DMS114 treated with DMSO at 0.1 percent for 48 hours (cell line): Measurements from ENCODE around the gene TCF12.

ENCODE experiments used
- DNase-seq: peaks from one replicate; lab custom pipeline; 2025; ENCODE audit not compliant: unreplicated experiment; lab: John Stamatoyannopoulos, UW

TCF12 gene

DNA sequence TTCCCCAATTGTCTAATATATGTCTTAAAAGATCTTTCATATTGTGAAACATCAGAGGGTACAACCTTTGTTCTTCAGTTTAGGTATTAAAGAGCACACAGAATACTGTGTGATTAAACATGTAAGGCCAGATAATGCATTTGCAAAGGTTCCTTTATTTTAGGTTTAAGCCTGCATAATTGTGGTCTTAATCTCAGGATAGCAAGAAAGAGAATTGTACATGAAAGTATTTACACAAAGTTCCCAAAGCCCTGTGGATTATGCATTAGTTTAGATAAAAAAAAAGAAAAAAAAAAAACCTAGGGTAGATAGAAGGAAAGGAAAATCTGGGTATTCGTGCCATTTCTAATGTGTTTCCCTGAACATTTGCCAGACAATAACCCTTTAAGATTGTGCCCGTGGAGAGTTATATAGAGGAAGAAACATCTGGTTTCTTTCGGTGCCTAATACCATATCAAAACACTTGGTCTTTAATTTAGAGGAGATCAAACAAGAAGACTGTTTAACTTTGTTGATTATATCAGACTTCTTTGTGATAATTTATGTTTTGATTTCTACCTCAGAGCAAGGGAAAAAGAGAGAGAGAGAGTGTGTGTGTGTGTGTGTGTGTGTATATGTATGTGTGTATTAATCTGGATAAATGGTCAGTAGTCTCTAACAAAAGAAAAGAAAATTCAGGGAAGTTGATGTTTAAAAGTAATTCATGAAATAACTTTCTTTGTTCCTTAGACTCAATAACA lies 318.3 kb downstream of the TCF12 start:
- no peak for DNase-seq

DNA sequence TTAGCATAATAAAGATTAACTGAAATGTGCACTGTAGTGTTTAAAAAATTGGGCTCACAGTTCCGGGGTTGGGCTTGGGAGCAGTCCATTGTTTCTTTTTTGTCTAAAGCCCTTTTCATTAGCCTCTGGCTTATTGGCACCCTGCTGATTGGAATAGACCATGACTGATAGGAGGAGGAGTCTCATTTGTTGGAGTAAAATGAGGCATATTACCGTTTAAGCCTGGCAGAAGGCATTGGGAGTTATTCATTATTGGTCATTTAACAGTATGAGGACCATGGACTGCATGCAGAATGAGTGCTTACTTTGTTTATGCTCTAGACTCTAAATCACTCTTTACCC lies 318.8 kb downstream of the TCF12 start:
- no peak for DNase-seq

DNA sequence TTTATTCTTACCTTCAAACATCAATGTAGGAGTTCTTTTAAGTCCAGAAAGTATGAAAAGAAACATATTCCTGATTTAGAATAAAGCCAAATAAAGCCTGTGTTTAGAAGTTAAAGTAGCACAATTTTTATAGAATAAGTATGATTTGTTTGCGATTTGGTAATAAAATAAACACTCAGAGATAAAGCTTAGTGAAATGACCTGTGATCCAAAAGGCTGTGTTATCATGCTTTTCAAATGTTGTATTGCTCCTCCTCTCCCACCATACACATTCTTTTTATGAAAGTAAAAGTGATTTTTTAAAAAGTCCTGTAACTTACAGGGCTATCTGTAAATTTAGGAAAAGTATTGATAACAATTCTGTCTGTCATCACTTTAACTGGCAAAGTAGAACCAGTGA lies 319.2 kb downstream of the TCF12 start:
- no peak for DNase-seq

DNA sequence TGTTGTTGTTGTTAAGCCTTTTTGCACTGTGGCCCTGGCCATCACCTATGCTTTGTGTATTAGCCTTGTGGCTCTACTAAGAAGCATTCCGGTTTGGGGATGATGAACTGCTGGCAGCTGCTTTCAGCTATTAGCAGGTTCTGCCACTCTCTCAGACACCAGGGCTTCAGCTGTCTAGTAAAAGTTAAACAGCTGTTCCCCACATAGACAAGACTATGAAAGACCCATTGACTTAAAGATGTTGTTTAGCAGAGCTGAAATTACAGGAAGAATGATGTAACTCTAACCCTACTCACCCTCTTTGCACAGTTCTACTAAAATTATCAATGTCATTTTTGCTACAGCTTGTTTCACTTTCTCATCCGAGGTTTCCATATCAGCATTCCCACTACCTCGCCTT lies 326.7 kb downstream of the TCF12 start:
- no peak for DNase-seq

DNA sequence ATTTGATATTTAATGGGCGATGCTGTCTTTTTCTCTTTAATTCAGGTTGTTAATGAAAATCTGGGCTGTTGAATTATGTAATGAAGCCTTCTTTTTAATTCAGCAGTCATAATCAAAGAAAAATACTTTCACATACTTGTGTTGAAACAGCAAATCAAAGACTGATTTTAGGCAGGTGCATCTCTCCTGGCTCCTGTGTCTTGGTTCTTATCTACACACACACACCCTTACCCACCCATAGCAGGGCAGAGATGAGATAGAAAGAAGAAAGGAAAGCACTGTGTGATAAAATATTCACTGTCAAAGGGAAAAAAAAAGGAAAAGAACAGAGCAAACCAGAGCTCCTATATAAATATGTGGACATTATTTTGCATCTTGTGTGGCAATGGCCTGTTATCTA lies 327.3 kb downstream of the TCF12 start:
- no peak for DNase-seq

DNA sequence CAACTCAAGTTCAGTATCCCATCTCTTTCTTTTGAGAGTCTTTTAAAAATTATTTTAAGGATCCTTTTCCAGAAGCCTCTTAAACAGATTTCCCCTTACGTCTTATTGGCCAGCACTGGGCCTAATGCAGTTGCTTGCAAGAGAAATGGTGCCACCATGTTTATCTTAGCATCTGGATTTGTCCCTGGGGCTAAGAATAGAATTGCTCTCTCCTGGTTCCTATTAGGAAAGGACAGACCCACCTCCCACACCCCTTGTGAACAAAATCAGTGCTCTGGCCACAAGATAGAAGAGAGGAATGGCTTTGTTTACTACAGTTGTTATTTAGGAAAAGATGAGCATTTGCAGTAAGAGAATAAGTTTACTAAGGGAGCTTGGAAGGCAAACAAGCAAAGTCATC lies 329.6 kb downstream of the TCF12 start:
- no peak for DNase-seq

DNA sequence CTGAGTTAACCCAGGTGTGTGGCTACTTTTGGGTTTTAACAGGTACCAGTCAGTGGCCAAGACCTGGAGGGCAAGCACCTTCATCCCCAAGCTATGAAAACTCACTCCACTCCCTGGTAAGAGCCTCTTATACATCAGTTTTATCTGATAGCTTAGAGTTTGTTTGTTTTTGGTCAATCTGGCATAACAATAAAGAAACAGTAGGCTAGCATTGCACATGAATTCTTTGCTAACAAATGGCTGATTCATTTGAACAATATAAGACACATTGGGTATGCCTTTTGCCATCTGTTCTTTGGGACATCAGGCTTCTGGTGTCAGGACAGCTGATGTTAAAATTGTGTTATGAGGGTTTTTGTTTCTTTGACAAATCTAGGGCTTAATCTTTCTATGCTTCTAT lies 332.9 kb downstream of the TCF12 start:
- no peak for DNase-seq

DNA sequence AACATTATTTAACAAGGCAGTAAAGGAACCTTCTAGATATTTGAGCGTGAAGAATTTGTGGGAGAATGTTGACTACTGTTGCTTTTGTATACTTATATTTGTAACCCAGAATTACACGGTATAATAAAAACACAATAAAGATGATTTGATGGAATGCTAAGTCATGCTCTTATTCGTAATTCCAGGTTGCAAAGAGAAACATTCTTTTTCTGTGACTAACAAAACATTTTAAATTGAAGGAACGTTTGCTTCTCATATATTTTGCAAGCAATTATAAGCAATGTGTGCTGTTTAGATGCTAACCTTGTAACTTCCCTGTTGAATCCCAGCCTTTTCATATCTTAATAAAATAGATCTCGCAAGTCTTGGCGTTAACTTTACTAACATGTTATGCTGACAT lies 333.5 kb downstream of the TCF12 start:
- DNase-seq = no peak

DNA sequence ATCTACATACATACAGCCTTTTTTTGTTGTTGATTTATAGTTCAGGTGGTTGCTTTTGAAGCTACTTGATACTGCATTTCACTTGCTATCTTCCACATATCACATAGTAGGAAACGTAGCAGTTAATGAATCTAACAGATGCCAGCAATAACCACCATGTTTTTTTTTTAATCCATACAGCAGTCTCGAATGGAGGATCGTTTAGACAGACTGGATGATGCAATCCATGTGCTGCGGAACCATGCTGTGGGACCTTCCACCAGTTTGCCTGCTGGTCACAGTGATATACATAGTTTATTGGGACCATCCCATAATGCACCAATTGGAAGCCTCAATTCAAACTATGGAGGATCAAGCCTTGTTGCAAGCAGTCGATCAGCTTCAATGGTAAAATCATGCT lies 334.6 kb downstream of the TCF12 start:
- no peak for DNase-seq

DNA sequence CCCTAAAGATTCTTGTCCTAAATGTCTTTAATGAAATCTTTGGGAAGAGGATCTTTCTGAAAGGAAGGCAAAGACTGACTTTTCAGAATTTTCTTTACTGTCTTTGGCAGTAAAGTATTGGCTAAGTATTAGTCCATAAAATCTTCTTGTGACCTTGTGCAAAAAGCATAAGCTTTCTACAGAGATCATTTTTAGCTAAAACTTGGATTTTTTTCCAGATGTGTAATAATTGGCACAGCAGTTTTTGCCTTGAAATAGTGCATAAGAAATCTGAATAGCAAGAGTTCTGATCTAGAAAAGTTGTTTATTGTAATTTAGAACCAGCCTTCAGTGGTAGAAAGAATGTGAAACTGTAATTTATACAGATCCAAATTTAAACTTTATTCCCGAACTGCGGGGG lies 335.1 kb downstream of the TCF12 start:
- DNase-seq = no peak

DNA sequence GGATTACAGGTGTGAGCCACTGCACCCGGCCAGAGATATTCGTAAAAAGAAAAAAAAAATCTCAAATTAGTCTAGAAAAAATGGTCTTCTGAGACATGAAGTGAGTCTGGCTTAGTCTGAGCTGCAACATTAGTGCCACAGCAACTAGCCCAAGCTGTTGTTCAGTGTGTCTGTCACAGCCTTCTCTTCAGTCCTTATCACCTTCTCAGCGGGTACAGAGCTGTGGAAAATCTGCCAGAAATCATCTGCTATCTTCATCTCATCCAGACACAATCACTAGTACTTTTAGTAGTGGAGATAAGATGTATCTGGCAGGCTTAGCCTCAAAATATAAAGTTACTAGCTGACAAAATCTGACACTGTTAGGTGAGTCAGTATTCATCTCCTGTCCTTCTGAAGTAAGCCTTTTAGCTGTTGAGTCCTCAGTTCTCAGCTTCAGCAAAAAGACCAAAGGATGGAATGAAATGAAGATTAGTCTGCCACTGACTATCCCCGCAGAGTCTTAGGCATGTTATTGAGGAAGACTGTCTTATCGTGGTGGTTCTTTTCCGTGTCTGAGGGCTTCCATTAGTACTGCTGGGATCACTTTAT lies 337.4 kb downstream of the TCF12 start:
- no peak for DNase-seq

DNA sequence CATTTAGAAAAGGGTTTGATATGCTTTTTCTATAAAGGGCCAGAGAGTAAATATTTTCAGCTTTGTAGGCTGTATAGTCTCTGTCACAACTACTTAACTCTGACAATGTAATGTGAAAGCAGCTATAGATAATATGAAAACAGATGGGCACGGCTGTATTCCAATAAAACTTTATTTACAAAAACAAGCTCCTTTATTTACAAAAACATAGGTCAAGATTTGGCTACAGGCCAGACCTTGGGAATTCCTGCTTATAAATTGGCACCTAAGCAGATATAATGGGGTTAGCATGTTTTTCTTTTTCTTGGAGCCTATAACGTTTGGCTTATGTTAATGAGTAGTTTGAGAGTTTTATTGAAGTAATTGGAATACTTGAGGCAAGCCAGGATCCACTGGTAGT lies 338.5 kb downstream of the TCF12 start:
- no peak for DNase-seq

DNA sequence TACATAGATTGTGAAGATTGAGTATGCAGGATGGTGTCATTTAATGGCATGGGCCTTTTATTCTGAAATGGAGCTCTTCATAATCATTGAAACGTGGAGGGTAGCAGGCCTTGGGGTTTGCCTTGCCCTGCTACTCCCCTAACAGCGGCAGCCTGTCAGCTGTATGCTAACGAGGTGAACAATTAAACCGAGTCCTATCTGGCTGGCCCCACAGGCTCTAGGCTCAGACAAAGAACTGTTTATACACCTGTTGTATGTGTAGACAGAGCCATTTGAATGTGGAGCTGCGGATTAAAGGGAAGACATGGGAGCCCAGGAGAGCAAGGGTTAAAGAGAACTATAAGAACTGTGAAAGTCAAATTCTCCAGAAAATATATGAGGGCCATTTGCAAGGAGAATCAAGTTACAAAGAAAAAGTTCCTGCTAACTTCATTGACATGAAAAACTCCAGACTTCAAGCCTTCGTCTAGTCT lies 341.2 kb downstream of the TCF12 start:
- no peak for DNase-seq

DNA sequence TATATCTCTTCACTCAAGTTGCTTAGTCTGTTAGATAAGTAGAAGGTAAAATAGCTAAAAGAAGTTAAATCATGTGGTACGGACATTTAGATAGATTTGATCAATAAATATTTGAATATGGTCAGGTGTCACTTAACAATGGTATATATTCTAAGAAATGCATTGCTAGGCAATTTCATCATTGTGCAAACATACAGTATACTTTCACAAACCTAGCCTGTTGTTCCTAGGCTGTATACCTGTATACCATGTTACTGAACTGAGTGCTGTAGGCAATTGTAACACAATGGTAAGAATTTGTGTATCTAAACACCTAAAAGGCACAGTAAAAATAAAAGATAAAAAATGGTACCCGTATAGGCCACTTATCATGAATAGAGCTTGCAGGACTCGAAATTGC lies 345.1 kb downstream of the TCF12 start:
- no peak for DNase-seq

DNA sequence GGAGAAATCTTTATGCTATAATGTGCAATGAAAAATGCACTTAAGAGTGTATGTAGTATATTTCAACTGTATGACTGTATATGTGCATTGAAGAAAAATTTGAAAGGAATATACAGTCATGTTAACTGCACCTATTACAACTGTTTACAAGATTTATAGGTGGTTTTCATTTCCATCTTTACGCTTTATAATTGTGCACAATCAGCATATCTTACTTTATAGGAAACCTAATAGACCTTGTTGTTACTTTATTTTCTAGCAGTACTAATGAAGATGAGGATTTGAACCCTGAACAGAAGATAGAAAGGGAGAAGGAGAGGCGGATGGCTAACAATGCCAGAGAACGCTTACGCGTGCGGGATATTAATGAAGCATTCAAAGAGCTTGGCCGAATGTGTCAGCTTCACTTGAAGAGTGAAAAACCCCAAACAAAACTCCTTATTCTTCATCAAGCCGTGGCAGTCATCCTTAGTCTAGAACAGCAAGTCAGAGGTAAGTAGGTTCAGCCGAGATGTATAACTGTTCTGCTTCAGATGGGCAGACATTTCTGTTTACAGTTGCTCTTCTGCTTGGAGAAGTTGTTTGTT lies 354.4 kb downstream of the TCF12 start:
- DNase-seq = no peak

DNA sequence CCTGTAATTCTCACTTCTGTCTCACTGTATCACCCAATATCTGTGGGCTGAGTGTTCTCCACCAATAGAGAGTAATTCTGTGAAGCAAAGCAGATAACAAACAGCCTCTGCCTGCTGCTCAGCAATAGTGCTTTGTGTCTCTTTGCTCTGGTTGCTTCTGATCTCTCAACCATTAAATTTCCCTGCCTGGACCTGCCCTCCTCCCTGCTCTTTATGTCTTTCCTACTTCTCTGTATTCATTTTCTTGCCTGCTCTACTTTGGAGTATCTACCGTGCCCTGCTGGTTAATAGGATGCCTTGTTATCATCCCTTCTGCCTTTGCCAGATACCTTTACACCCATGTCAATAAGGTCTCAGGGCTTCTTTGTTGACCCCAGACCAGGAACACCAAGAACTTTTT lies 355.0 kb downstream of the TCF12 start:
- no peak for DNase-seq

DNA sequence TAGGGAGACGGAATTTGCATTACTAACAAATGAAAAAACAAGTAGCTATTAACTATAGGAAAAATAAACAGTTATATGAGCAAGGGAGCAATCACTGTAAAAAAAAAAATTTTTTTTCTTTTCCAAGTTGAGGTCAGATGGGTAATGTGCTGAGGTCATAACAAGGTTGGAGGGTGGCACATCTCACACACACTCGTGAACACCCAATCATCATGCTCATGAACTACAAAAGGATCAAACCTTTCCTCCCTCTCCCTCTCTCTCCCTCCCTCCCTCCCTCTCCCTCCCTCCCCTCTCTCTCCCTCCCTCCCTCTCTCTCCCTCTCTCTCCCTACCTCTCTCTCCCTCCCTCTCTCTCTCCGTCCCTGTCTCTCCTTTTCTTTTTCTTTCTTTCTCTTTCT lies 360.0 kb downstream of the TCF12 start:
- DNase-seq = no peak

DNA sequence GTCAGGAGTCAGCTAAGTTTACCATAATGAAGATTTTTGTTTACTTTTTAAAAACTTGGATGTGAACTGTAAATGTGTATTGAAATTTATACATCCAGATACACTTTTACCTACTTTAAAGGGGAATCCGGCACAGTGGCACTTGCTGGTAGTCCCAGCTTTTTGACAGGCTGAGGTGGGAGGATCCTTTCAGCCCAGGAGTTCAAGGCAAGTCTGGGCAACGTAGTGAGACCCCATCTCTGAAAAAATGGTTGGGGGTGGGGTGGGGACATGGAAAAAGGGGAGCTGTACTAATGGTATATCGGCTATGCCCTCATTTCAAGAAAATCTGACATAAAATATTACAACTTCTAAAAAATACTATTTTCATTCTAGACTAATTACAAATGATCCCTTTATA lies 362.0 kb downstream of the TCF12 start:
- no peak for DNase-seq

DNA sequence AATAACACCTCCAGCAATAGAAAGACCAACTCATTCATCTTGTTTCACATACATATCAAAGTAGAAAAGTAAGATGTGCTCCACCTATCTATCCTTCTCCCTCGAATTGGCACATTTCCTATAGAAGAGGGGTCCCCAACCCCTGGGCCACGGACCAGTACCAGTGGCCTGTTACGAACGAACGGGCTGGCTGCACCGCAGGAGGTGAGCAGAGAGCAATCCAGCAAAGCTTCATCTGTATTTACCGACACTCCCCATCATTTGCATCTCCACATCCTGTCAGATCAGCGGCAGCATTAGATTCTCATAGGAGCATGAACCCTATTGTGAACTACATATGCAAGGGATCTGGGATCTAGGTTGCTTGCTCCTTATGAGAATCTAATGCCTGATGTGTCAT lies 362.9 kb downstream of the TCF12 start:
- DNase-seq = no peak

DNA sequence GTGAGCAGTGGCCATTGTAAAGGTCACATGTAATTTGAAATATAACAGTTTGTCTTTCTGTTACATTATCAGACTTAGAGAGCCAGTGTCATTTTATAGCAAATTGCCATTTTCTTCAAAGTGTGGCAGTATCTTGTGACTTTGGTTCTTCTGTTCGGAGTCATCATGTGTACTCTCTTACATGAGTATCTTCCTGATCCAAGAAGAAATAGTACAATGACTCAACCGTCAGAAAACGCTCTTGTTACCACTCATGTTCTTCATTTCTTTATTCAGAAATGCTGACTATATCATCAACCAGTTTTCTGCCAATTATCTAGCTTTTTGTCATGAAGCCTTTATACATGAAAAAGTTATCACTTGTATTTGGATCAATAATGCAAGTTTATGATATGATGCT lies 364.2 kb downstream of the TCF12 start:
- no peak for DNase-seq

DNA sequence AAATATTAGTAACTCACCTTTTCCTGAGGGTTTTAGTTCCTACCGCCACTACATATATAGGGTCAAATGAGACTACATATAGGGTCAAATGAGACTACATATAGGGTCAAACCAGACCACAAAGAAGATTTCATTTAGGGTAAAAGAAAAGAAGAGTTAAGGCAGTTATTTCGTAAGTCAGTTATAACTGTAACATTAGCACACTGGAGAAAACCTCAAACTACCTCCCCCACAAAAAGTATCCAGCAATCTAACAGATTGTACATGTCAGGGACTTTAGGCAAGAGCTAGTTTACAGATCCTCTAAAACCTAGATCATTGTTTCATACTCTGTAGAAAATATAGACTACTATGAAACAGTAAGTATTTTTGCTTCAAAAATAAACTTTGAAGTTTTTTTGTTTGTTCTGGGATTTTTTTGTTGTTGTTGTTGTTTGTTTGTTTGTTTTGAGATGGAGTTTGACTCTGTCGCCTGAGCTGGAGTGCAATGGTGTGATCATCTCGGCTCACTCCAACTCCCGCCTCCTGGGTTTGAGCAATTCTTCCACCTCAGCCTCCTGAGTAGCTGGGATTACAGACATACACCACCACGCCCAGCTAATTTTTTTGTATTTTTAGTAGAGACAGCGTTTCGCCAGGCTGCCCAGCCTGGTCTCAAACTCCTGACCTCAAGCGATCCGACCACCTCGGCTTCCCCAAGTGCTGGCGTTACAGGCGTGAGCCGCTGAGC lies 365.5 kb downstream of the TCF12 start:
- DNase-seq = no peak

DNA sequence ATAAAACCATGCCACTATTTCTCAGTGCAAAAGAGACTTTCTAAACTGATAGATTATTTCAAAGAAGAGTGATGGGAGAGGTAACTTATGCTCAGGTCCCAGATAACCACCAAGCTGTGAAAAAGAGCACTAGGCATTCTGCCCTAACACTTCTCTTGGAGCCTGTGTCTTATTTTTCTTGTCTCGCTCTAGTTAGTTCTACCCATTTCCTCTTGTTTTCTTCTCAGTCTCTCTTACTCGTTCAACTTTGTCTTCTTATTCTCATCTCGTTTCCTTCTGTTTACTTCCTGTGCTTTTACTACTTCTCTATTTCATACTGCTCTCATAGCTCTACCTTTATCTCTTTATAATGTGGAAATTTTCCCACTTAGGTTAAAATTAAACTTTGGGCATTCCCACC lies 366.1 kb downstream of the TCF12 start:
- DNase-seq = no peak
